Dedifferentiated amniotic fluid mesenchymal stem cell (primary cell): Measurements from ENCODE around the gene DMTF1.
"Not testable (repeated sequence)": the region's sequence is repeated elsewhere in the genome, so short reads cannot be mapped to it uniquely, and the experiment has no call there.

Experiments used
- DNase-seq: peaks from one replicate; pipeline ENCODE4 v3.0.0-alpha.2; 2016; ENCODE audit errors: extremely low spot score

The DMTF1 gene

GRCh38 chr7:87199700-87200450, 47.6 kb downstream of the DMTF1 start:
- DNase-seq, result no peak

- no peak for DNase-seq
Measured at GRCh38 chr7:87202208-87202607, 50.0 kb downstream of the DMTF1 start.

GRCh38 chr7:87202705-87203104, 50.5 kb downstream of the DMTF1 start:
- no peak for DNase-seq

- DNase-seq, result not testable (repeated sequence)
Measured at GRCh38 chr7:87203929-87204328, 51.7 kb downstream of the DMTF1 start.

- no peak for DNase-seq
Measured at GRCh38 chr7:87204933-87205332, 52.7 kb downstream of the DMTF1 start.

- not testable (repeated sequence) for DNase-seq
Measured at GRCh38 chr7:87205701-87206100, 53.4 kb downstream of the DMTF1 start.

GRCh38 chr7:87206361-87206760, 54.1 kb downstream of the DMTF1 start:
- no peak for DNase-seq

- no peak for DNase-seq
Measured at GRCh38 chr7:87209295-87209924, 57.2 kb downstream of the DMTF1 start.

- DNase-seq, result no peak
Measured at GRCh38 chr7:87210506-87210905, 58.3 kb downstream of the DMTF1 start.

- no peak for DNase-seq
Measured at GRCh38 chr7:87212498-87212897, 60.2 kb downstream of the DMTF1 start.

- DNase-seq, result no peak
Measured at GRCh38 chr7:87213252-87213651, 61.0 kb downstream of the DMTF1 start.

- DNase-seq, result no peak
Measured at GRCh38 chr7:87213811-87214210, 61.6 kb downstream of the DMTF1 start.

GRCh38 chr7:87215046-87215445, 62.8 kb downstream of the DMTF1 start:
- DNase-seq, result no peak

- DNase-seq, result no peak
Measured at GRCh38 chr7:87216701-87217508, 64.7 kb downstream of the DMTF1 start.

- no peak for DNase-seq
Measured at GRCh38 chr7:87217983-87218653, 65.9 kb downstream of the DMTF1 start.

GRCh38 chr7:87218796-87219544, 66.7 kb downstream of the DMTF1 start:
- DNase-seq, result peak; percentile 31

GRCh38 chr7:87219545-87220025, 67.3 kb downstream of the DMTF1 start, which contains the start of gene TMEM243:
TSS of gene TMEM243 (minus strand) at chr7:87219732. CDS start at chr7:87219503, 229 bp downstream.
- peak; percentile 59 for DNase-seq

GRCh38 chr7:87220026-87220733, 67.9 kb downstream of the DMTF1 start:
- peak; percentile 66 for DNase-seq

- no peak for DNase-seq
Measured at GRCh38 chr7:87220734-87221215, 68.5 kb downstream of the DMTF1 start.

GRCh38 chr7:87223666-87224065, 71.4 kb downstream of the DMTF1 start:
- DNase-seq, result no peak
